GM18505 (cell line): Measurements from ENCODE around the gene EPB42.

ENCODE experiments used
- ATAC-seq: cut with Tn5 transposase; IDR thresholded peaks from one replicate; pipeline ENCODE4 v1.9.1; 2021; ENCODE audit not compliant: unreplicated experiment
- POLR2A ChIP-seq: IDR thresholded peaks from 4 replicates; pipeline ENCODE4 v1.6.1; 2011; ENCODE audit warnings: borderline replicate concordance; ENCODE audit not compliant: insufficient read depth, insufficient read length; ENCODE audit errors: extremely low read depth

EPB42 gene

GRCh38 chr15:43251185-43251870 lies 30.5 kb upstream of the EPB42 start:
- no peak for ATAC-seq
- TF ChIP-seq POLR2A: no peak

- no peak for TF ChIP-seq POLR2A
- no peak for ATAC-seq
These were observed 30.0 kb upstream of the EPB42 start for GRCh38 chr15:43250785-43251184.

- no peak for TF ChIP-seq POLR2A
- peak; percentile 38 for ATAC-seq
These were observed 28.9 kb upstream of the EPB42 start for GRCh38 chr15:43249699-43250203.

GRCh38 chr15:43249236-43249635 lies 28.4 kb upstream of the EPB42 start:
- no peak for ATAC-seq
- no peak for TF ChIP-seq POLR2A

GRCh38 chr15:43246261-43246774 lies 25.5 kb upstream of the EPB42 start:
- TF ChIP-seq POLR2A: no peak

GRCh38 chr15:43244092-43244491 lies 23.3 kb upstream of the EPB42 start:
- no peak for ATAC-seq
- TF ChIP-seq POLR2A: no peak

More at GRCh38 chr15:43246261-43246774, 25.5 kb upstream of the EPB42 start:
- ATAC-seq: no peak

GRCh38 chr15:43243020-43243645 lies 22.3 kb upstream of the EPB42 start:
- no peak for TF ChIP-seq POLR2A
- no peak for ATAC-seq

- TF ChIP-seq POLR2A: no peak
- ATAC-seq: no peak
These were observed 21.8 kb upstream of the EPB42 start for GRCh38 chr15:43242616-43243015.

GRCh38 chr15:43241100-43241499 lies 20.3 kb upstream of the EPB42 start:
- ATAC-seq: no peak
- no peak for TF ChIP-seq POLR2A

GRCh38 chr15:43239732-43240491 lies 19.1 kb upstream of the EPB42 start:
- no peak for ATAC-seq
- TF ChIP-seq POLR2A: no peak

- no peak for TF ChIP-seq POLR2A
- no peak for ATAC-seq
These were observed 17.9 kb upstream of the EPB42 start for GRCh38 chr15:43238671-43239131.

GRCh38 chr15:43237842-43238470 lies 17.1 kb upstream of the EPB42 start:
- no peak for ATAC-seq
- no peak for TF ChIP-seq POLR2A

- no peak for ATAC-seq
- no peak for TF ChIP-seq POLR2A
These were observed 14.7 kb upstream of the EPB42 start for GRCh38 chr15:43235536-43235935.
